ENCODE measurements around the gene EBI3.

GRCh38 chr19:4267101-4267900 lies 38.0 kb downstream of the EBI3 start:
- no peak for TF ChIP-seq GABPA (IDR thresholded peaks at IDR 0.05; ENCODE audit: low read depth)
- TF ChIP-seq CTCF (IDR thresholded peaks at IDR 0.05) = peak; percentile 92
- TF ChIP-seq RAD21 (IDR thresholded peaks at IDR 0.05; ENCODE audit: low read length) = peak; percentile 76
- TF ChIP-seq REST (IDR thresholded peaks at IDR 0.05; ENCODE audit: low read depth, low read length) = no peak
- no peak for TF ChIP-seq JUND (IDR thresholded peaks at IDR 0.05)
- no peak for TF ChIP-seq FOXM1 (IDR thresholded peaks at IDR 0.05; ENCODE audit: low read depth)

All from SK-N-SH (cell line).